ENCODE data around the gene DMRT2. TPM values are rescaled to one million over a fixed set of nuclear protein-coding genes. Genes with fewer than 3 reads are reported as not detected.

The DMRT2 gene
- total RNA-seq, 4 donors from 2014 or later, result 0.58 to 1.6 (median 0.62) TPM; not detected in 1

- Histone ChIP-seq H3K4me1 (peaks cover 0 to 5% (median 0%) of the 10 kb centered on the region in 3 donors), H3K9me3 (no peaks in the 10 kb centered on the region), H3K27me3 (no peaks in the 10 kb centered on the region), H3K27ac (no peak overlapping the region), H3K36me3 (no peaks in the 10 kb centered on the region), H3K4me3 (no peak overlapping the region)
- ATAC-seq, result no peak
- 74 to 78% methylated on average over 6 to 7 of the region's 7 CpGs for WGBS, 2 donors (ENCODE audit: low coverage in 1 of 2)
- TF ChIP-seq POLR2A (IDR thresholded peaks at IDR 0.05), result no peak
Measured at GRCh38 chr9:1087120-1087881, 37.1 kb downstream of the DMRT2 start.

GRCh38 chr9:1094749-1095148 lies 44.6 kb downstream of the DMRT2 start:
- Histone ChIP-seq H3K27ac (no peak overlapping the region), H3K9me3 (no peaks in the 10 kb centered on the region), H3K4me1 (no peaks in the 10 kb centered on the region), H3K27me3 (peaks cover 7% of the 10 kb centered on the region), H3K4me3 (no peak overlapping the region), H3K36me3 (no peaks in the 10 kb centered on the region)
- TF ChIP-seq EP300 (IDR thresholded peaks at IDR 0.05) (no peak), POLR2A (IDR thresholded peaks at IDR 0.05) (no peak), CTCF (IDR thresholded peaks at IDR 0.05) (no peak), POLR2AphosphoS5 (IDR thresholded peaks at IDR 0.05) (no peak)
- 82 to 84% methylated on average over 3 of the region's 3 CpGs for WGBS, 2 donors (ENCODE audit: low coverage in 1 of 2)
- ATAC-seq, result no peak

- no peak for TF ChIP-seq POLR2A (IDR thresholded peaks at IDR 0.05)
- TF ChIP-seq CTCF (IDR thresholded peaks at IDR 0.05), result no peak
- no peak for TF ChIP-seq EP300 (IDR thresholded peaks at IDR 0.05)
- TF ChIP-seq POLR2AphosphoS5 (IDR thresholded peaks at IDR 0.05), result no peak
- H3K4me1 ChIP-seq, result no peaks in the 10 kb centered on the region
- 66 to 72% methylated on average over 7 to 9 of the region's 9 CpGs for WGBS, 2 donors (ENCODE audit: low coverage in 1 of 2)
- H3K9me3 ChIP-seq, result no peaks in the 10 kb centered on the region
- H3K27ac ChIP-seq, result no peak overlapping the region
- no peak overlapping the region for H3K4me3 ChIP-seq
- ATAC-seq, result no peak
- no peaks in the 10 kb centered on the region for H3K36me3 ChIP-seq
- H3K27me3 ChIP-seq, result peaks cover 14% of the 10 kb centered on the region
Measured at GRCh38 chr9:1096155-1096964, 46.2 kb downstream of the DMRT2 start.

- H3K27me3 ChIP-seq, result peaks cover 14% of the 10 kb centered on the region
- H3K27ac ChIP-seq, result no peak overlapping the region
- H3K4me3 ChIP-seq, result no peak overlapping the region
- H3K9me3 ChIP-seq, result no peaks in the 10 kb centered on the region
- no peak for ATAC-seq
- no peaks in the 10 kb centered on the region for H3K4me1 ChIP-seq
- TF ChIP-seq POLR2A (IDR thresholded peaks at IDR 0.05) (no peak), EP300 (IDR thresholded peaks at IDR 0.05) (no peak), CTCF (IDR thresholded peaks at IDR 0.05) (no peak), POLR2AphosphoS5 (IDR thresholded peaks at IDR 0.05) (no peak)
- no peaks in the 10 kb centered on the region for H3K36me3 ChIP-seq
Measured at GRCh38 chr9:1098551-1098950, 48.4 kb downstream of the DMRT2 start.

- no peak for ATAC-seq
- TF ChIP-seq POLR2AphosphoS5 (IDR thresholded peaks at IDR 0.05), result no peak
- no peak for TF ChIP-seq CTCF (IDR thresholded peaks at IDR 0.05)
- TF ChIP-seq POLR2A (IDR thresholded peaks at IDR 0.05), result no peak
- no peak for TF ChIP-seq EP300 (IDR thresholded peaks at IDR 0.05)
- 62% methylated on average over 2 of the region's 2 CpGs; no CpG with 5 or more reads in 1 of the 2 donors for WGBS, 2 donors (ENCODE audit: low coverage in 1 of 2)
- H3K4me3 ChIP-seq, result no peak overlapping the region
- H3K4me1 ChIP-seq, result no peaks in the 10 kb centered on the region
- no peak overlapping the region for H3K27ac ChIP-seq
- peaks cover 0 to 10% (median 0%) of the 10 kb centered on the region in 3 donors for H3K9me3 ChIP-seq
- H3K36me3 ChIP-seq, result no peaks in the 10 kb centered on the region
- peaks cover 14% of the 10 kb centered on the region for H3K27me3 ChIP-seq
Measured at GRCh38 chr9:1100201-1100600, 50.0 kb downstream of the DMRT2 start.
